Naive B cell (primary cell): ENCODE measurements around the gene KDM4B. TPM values are rescaled to one million over a fixed set of nuclear protein-coding genes. Genes with fewer than 3 reads are reported as not detected.

Experiments
- ATAC-seq, 2 donors: fragments of 150-1000 bp; cut with Tn5 transposase; 2 replicates each; pipeline ENCODE4 v1.10.0; 2021; ENCODE audit warnings: low read depth in 2 of 2, mild to moderate bottlenecking in 2 of 2, moderate library complexity in 2 of 2
- DNase-seq: peaks from one replicate; pipeline ENCODE4 v3.0.0; 2022
- H3K27ac Mint-ChIP-seq, 6 donors: one replicate each; pipeline ENCODE4 v1.8.0; 2020 to 2022; ENCODE audit warnings: mild to moderate bottlenecking in 6 of 6, mixed read lengths in 6 of 6, moderate library complexity in 5 of 6, inconsistent platforms in 2 of 6
- H3K27me3 Mint-ChIP-seq, 3 donors: one replicate each; pipeline ENCODE4 v1.8.0; 2021 to 2022; ENCODE audit warnings: mixed read lengths in 3 of 3, mild to moderate bottlenecking in 1 of 3
- H3K36me3 Mint-ChIP-seq, 2 donors: one replicate each; pipeline ENCODE4 v1.8.0; 2020 to 2022; ENCODE audit warnings: mixed read lengths in 2 of 2, inconsistent platforms in 1 of 2, mild to moderate bottlenecking in 1 of 2
- H3K4me1 Mint-ChIP-seq, 3 donors: one replicate each; pipeline ENCODE4 v1.8.0; 2020 to 2022; ENCODE audit warnings: mixed read lengths in 3 of 3, inconsistent platforms in 1 of 3, mild to moderate bottlenecking in 1 of 3, moderate library complexity in 1 of 3
- H3K4me3 Mint-ChIP-seq, 8 donors: one replicate each; pipeline ENCODE4 v1.8.0; 2020 to 2022; ENCODE audit warnings: mild to moderate bottlenecking in 8 of 8, mixed read lengths in 8 of 8, moderate library complexity in 8 of 8, inconsistent platforms in 2 of 8
- H3K9me3 Mint-ChIP-seq, 7 donors: one replicate each; pipeline ENCODE4 v1.8.0; 2020 to 2022; ENCODE audit warnings: mixed read lengths in 7 of 7, mild to moderate bottlenecking in 5 of 7, inconsistent platforms in 2 of 7, moderate library complexity in 1 of 7
- polyA plus RNA-seq, 6 donors: library from polyadenylated mRNA; unstranded; fragments of 300-500 nt; fragmentation: Illumina TruSeq; gene quantifications; one replicate each; pipeline ENCODE4 v1.2.3, GENCODE V29; 2021; ENCODE audit warnings: low read depth in 6 of 6

The KDM4B gene
- polyA plus RNA-seq, 6 donors from 2014 or later, result 17.9 to 94.1 (median 50.8) TPM

DNA sequence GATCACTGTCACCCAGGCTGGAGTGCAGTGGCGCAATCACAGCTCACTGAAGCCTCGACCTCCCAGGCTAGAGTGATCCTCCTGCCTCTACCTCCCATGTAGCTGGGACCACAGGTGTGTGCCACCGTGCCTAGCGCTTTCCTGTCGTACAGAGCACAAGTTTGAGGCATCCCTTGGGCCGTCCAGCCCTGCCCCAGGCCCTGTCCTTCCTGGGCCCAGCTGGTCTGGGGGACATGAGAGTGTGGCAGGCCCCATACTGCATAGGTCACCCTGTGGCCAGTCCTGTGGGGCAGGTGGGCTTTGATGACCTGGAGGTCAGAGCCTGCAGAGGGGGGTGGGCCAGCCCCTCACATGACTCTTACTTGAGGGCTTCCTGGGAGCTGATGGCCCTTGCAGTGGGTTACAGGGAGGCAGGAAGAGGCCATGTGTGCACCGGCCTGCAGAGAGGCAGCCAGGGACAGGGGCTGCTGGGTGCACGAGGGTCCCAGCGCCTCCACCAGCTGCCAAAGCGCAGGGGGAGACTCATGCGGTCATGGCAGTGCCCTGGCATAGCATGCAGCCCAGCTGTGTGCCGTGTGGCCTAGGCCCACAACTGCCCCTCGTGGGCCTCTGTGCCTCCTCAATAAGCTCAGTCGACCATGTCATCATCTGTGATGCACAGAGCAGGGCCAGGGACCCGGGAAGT lies 61.4 kb downstream of the KDM4B start:
- H3K27me3 Mint-ChIP-seq, result no peaks in the 10 kb centered on the region
- no peak overlapping the region for H3K27ac Mint-ChIP-seq
- peaks cover 8 to 24% (median 21%) of the 10 kb centered on the region in 3 donors for H3K4me1 Mint-ChIP-seq
- DNase-seq, result no peak
- ATAC-seq, result no peak
- H3K4me3 Mint-ChIP-seq, result no peak overlapping the region
- no peaks in the 10 kb centered on the region for H3K9me3 Mint-ChIP-seq
- H3K36me3 Mint-ChIP-seq, result no peaks in the 10 kb centered on the region

DNA sequence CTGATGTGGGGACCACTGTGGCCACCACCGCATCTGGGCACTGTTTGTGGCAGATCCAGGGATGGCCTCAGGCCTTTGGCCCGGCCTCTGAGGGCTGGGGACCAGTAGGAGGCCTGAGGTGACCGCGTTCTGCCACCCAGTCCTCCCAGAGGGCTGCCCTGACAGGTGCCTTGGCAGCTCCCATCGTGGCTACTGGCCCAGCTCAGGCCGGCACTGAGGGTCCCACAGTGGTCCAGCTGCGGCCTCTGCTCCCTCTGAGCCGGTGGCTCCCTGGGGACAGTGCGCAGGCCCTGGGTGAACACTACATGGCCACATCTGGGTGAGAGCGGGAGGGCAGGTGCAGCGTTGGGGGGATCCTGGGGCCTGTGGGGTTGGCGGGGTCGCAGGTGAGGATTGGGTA lies 61.9 kb downstream of the KDM4B start:
- Mint-ChIP-seq H3K4me1 (peaks cover 8 to 24% (median 21%) of the 10 kb centered on the region in 3 donors), H3K36me3 (no peaks in the 10 kb centered on the region), H3K9me3 (no peaks in the 10 kb centered on the region), H3K4me3 (no peak overlapping the region), H3K27ac (no peak overlapping the region), H3K27me3 (no peaks in the 10 kb centered on the region)
- DNase-seq, result no peak
- ATAC-seq, result no peak

DNA sequence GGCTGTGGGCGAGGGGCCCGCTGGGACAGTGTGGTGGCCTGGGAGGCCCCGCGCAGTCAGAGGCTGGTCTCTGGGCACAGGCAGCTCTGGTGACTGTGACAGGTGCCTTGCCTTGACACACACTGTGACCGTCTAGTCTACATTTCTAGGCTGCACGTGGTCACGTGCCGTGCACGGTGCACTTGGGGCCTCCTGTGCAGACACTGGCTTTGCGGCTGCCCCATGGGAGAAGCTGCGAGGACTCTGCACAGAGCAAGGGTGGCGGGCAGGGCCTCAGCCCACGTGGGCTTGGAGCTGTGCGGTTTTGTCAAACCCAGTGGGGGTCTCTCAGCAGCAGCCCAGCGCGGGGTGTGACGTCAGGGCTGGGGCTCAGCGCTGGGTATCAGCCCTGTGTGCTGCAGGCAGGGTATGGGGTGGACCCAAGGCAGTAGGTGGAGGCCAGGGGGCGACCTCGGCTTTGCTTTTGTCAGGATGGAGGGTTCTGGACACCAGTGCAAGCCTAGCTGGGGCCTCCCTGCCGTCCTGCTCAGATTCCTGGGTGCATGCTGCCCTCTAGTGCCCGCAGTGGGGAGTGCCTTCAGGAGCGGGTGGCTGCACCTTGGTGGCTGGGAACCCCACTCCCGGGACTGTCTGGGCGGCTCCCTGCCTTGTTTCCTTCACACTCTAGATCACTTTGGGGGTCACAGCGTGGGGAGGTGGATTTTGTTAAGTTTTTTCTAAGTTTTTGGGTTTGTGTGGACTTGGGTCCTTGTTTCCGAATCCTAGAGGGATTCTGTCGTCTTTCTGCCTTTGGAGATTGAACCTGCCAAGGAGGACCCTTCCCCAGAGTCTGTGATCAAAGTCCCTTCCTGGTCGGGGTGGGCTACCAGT lies 62.6 kb downstream of the KDM4B start:
- peak; percentile 70 for DNase-seq
- no peaks in the 10 kb centered on the region for H3K9me3 Mint-ChIP-seq
- ATAC-seq, result peak; percentile 75 to 85
- no peaks in the 10 kb centered on the region for H3K36me3 Mint-ChIP-seq
- H3K4me3 Mint-ChIP-seq, result peak overlapping the region in 2 of 8 donors; percentile 15 to 30
- H3K27me3 Mint-ChIP-seq, result no peaks in the 10 kb centered on the region
- peaks cover 8 to 24% (median 21%) of the 10 kb centered on the region in 3 donors for H3K4me1 Mint-ChIP-seq
- H3K27ac Mint-ChIP-seq, result peak overlapping the region in 2 of 6 donors; percentile 12 to 59

DNA sequence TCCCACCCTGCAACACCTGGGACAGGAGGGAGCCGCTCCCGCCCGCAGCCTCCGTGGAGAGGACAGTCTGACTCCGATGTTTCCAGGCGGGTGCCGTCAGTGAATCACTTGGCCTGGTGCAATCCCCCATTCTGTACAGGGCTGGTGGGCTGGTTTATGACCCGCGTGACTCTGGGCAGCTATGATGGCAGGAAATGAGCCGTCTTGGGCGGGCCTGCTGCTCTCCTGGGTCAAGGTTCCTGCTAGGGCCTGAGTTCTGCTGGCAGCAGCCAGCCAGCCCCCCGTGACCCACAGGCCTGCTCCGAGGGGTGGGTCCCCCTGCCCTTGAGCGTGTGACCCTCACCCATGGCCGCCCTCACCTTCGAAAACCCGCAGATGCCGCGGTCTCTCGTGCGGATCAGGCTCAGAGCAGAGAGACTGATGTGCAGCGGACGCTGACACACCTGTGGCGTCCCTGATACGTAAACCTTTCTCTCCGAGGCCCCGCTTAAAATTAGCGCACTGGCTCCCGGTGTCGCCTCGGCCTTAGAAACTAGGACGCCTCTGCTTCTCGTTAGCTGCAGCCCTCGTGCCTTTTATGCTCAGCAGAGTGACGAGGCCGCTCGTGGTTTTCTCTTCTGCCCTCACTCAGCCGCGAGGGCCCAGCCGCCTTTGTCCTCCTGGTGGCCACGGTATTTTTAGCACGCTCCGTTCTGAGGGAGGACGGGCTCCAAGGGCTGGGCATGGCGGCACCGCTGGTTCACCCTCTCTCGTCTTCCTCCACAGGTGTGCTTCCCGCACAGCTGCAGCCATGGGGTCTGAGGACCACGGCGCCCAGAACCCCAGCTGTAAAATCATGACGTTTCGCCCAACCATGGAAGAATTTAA lies 63.4 kb downstream of the KDM4B start:
- Mint-ChIP-seq H3K4me3 (peak overlapping the region in 1 of 8 donors; percentile 15), H3K36me3 (no peaks in the 10 kb centered on the region), H3K9me3 (no peaks in the 10 kb centered on the region), H3K4me1 (peaks cover 8 to 24% (median 23%) of the 10 kb centered on the region in 3 donors), H3K27ac (no peak overlapping the region), H3K27me3 (no peaks in the 10 kb centered on the region)
- no peak for ATAC-seq
- DNase-seq, result no peak

DNA sequence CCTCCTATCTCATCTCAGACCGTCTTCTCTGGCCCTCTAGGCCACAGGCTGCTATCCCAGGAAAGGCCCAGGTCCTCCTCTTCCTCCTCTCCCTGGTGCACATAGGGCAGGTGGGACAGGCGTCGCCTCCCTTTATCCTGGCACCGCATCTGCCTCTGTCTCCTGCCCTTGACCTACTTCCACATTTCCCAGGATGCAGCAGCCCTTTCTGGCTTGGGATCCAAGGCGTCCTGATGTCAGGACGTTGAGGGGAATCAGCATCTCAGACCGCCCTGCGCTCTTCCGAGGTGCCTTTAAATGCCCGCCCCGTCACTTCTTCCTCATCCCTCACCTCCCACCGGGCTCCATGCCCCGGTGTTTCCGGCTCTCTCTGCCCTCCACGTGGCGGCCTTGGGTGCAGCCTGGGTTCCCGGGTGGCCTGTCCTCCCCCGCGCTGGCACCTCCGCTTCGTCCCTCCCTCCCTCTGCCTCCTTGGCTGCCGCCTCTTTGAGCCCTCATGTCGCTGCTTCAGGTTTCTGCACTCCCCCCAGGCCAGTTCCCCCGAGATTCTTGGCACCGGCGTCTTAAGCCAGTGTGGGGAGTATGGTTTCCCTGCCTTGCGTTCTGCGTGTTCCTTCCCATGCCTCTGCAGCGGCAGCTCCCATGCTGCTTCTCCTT lies 66.3 kb downstream of the KDM4B start:
- no peak for ATAC-seq
- no peaks in the 10 kb centered on the region for H3K9me3 Mint-ChIP-seq
- peaks cover 6 to 19% (median 15%) of the 10 kb centered on the region in 3 donors for H3K4me1 Mint-ChIP-seq
- no peaks in the 10 kb centered on the region for H3K27me3 Mint-ChIP-seq
- DNase-seq, result no peak
- peak overlapping the region in 2 of 8 donors; percentile 2 to 21 for H3K4me3 Mint-ChIP-seq
- no peaks in the 10 kb centered on the region for H3K36me3 Mint-ChIP-seq
- no peak overlapping the region for H3K27ac Mint-ChIP-seq

DNA sequence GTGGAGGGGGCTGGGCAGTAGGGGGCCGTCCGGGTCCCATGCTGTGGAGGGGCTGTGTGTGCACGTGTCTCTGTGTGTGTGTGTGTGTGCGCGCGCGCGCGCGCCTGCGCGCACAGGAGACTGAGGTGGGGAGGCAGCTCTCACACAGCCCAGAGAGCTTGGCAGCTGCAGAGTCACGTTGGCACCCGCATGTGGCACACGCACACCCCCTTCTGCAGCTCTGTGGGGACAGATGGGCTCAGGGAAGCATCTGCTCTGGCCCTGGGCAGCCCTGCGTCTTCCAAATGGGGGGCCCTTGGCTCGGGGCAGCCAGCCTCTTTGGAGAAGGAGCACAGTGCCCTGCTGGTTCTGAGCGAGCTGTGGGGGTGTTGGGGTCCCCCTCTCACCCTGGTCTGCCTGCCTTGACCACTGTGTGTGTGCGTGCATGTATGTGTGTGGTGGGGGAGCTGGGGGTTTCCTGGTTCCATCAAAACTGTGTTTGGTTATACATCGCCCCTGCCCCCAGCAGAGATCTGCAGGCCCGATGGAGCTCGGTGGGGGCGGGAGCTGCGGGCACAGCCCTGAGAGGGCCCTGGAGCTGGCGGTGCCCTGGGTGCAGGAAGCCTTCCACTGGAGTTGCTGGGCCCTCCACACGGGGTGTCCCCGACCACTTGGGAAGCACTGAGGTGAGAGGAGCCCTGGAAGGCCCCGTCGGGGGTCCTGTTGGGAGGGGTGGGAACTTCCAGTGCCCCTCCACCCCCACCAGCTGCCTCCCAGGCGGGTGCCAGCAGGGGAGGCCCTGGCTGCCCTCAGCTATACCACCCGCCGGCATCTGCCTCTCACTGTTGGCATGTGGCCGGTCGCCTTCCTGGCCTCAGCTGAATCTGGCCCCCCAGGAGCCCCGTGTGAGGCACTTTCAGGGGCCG lies 67.1 kb downstream of the KDM4B start:
- Mint-ChIP-seq H3K36me3 (no peaks in the 10 kb centered on the region), H3K27me3 (no peaks in the 10 kb centered on the region), H3K9me3 (no peaks in the 10 kb centered on the region), H3K4me3 (no peak overlapping the region), H3K27ac (peak overlapping the region in 1 of 6 donors; percentile 58), H3K4me1 (peaks cover 3 to 14% (median 13%) of the 10 kb centered on the region in 3 donors)
- ATAC-seq, result no peak
- DNase-seq, result no peak

DNA sequence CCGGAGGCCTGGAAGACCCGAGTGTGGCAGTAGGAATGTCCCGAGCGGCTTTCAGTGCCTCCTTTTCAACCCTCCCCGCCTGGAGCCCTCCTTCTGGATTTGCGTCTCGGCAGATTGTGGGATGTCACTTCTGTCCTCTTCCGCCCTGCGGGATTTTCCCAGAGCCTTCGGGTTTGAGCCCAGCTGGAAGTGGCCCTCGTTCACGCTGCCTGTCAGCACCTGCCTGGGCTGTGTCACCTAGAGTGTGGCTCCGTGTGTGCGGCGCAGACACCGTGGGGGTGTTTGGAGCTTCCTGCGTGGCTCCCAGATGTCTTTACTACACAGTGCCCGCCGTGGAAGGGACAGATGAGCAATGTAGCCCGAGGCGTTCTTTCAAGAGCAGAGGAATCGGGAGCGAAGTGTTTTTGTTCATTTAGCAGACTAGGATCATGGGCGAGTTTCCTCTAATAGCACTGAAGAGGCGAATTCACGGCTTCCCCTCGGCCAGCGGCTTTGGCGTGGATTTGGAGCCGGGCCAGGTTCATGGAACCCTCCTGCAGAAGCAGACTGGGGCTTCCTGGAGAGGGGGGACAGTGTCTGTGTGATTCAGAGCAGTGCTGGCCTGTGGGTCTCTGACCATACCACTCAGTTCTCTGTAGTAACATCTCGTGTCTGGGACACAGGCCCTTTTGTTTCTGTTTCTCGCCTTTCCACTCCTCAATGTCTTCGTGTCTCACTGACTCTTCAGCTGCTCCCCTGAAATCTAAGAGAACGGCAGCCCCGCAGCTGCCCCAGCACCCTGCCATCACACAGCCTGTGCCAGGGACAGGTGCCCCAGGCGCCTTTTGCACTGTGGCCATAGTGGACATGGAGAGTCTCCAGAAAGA lies 68.0 kb downstream of the KDM4B start:
- ATAC-seq (no peak), DNase-seq (no peak)
- H3K9me3 Mint-ChIP-seq, result no peaks in the 10 kb centered on the region
- H3K4me3 Mint-ChIP-seq, result no peak overlapping the region
- H3K36me3 Mint-ChIP-seq, result no peaks in the 10 kb centered on the region
- peak overlapping the region in 3 of 6 donors; percentile 16 to 86 (median 20) for H3K27ac Mint-ChIP-seq
- no peaks in the 10 kb centered on the region for H3K27me3 Mint-ChIP-seq
- H3K4me1 Mint-ChIP-seq, result peaks cover 0 to 6% (median 4%) of the 10 kb centered on the region in 3 donors

DNA sequence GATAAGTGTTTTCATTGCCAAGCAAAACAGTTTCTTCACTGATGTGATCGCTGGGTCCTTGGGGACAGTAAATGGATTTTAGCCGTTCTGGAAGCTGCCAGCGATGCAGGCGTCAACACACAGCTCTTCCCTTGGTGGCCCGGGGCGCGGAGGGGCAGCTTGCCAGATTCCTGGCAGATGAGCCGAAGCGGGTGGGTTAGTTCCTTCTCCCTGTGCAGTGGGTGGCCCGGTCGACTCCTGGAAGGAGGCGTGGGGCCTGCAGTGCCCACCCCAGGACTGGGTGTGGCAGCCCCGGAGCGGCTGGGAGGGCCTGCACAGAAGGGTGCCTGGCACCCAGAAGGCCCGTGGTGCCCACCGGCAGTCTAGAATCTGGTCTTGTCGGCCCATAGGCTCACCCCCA lies 69.0 kb downstream of the KDM4B start:
- Mint-ChIP-seq H3K4me3 (no peak overlapping the region), H3K27ac (no peak overlapping the region), H3K4me1 (peaks cover 0 to 6% (median 3%) of the 10 kb centered on the region in 3 donors), H3K27me3 (no peaks in the 10 kb centered on the region), H3K36me3 (no peaks in the 10 kb centered on the region), H3K9me3 (no peaks in the 10 kb centered on the region)
- DNase-seq, result no peak
- no peak for ATAC-seq

DNA sequence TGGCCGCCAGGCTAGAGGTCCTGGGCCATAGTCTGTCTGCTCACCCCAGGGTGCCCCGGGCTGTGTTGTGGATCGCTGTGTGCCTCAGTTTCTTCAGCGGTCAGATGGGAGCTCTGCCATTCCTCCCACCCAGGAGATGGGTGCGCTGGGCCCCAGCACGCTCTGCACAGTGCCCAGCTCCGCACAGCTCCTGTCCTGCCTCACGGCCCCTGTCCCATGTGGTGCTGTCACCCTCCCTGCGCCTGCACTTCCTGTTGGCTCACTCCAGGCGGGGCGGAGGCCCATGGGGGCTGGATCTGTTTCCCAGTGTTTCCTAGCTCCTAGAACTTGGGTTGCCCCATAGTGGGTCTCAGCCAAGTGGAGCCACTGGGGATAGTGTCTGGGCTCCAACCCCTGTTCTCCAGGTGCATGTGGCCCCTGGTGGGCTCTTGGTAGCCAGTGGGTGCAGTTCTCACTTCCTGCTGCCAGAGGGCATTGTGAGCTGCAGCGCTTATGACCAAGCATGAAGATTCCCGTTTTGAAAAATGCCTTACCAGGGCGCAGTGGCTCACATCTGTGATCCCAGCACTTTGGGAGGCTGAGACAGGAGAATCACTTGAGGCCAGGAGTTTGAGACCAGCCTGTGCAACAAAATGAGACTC lies 69.8 kb downstream of the KDM4B start:
- no peak overlapping the region for H3K4me3 Mint-ChIP-seq
- peaks cover 0 to 6% (median 3%) of the 10 kb centered on the region in 3 donors for H3K4me1 Mint-ChIP-seq
- no peaks in the 10 kb centered on the region for H3K36me3 Mint-ChIP-seq
- H3K9me3 Mint-ChIP-seq, result no peaks in the 10 kb centered on the region
- ATAC-seq (peak in 1 of 2 donors; percentile 41), DNase-seq (no peak)
- no peak overlapping the region for H3K27ac Mint-ChIP-seq
- H3K27me3 Mint-ChIP-seq, result no peaks in the 10 kb centered on the region

DNA sequence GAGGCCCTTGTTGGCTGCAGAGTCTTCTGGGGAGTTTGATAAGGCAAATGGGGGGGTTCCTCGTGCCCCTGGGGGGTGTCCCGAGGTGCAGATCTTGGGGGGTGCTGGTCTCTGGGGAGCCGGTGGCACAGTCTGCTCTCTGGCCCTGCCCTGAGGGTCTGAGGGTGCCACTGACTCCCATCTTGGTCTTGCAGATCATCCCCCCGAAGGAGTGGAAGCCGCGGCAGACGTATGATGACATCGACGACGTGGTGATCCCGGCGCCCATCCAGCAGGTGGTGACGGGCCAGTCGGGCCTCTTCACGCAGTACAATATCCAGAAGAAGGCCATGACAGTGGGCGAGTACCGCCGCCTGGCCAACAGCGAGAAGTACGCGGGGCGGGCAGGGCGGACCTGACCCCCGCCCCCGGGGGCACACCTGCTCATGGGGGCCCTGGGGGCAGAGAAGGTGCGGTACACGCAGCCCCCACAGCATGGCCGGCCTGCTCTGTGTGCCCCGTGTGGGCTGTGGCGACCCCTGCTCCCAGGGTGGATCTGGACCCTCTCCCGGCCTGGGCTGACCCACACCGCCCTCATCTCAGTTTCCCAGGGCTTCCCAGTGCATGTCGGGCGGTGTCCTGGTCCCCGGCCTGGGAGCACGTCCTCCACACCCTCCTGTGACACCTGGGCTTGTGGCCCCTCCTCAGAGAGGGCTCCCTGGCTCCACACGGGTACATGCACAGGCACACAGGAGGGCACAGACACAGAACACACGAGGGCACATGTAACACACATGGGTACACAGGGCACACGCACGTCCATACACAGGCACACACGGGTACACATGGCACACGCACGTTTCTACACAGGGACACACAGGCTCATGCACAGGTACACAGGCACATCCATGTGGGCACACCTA lies 71.0 kb downstream of the KDM4B start:
- Mint-ChIP-seq H3K27ac (no peak overlapping the region), H3K4me3 (no peak overlapping the region), H3K4me1 (peaks cover 3 to 6% (median 5%) of the 10 kb centered on the region in 3 donors), H3K9me3 (no peaks in the 10 kb centered on the region), H3K36me3 (no peaks in the 10 kb centered on the region), H3K27me3 (no peaks in the 10 kb centered on the region)
- DNase-seq, result no peak
- no peak for ATAC-seq
